Activated CD4-positive, CD25-positive, alpha-beta regulatory T cell treated with anti-CD3 and anti-CD28 coated beads, Interleukin-2, amount 50 U/mL, for 72 hours (primary cell): ENCODE measurements around the gene CCDC85B.

Experiments
- DNase-seq: peaks from one replicate; pipeline ENCODE4 v3.0.0; 2021

Gene CCDC85B

GRCh38 chr11:65912845-65913244 is 22.4 kb downstream of the CCDC85B start:
- no peak for DNase-seq

- DNase-seq: no peak
Observed at GRCh38 chr11:65915101-65915820, 24.8 kb downstream of the CCDC85B start.

GRCh38 chr11:65915821-65916251 is 25.4 kb downstream of the CCDC85B start:
- DNase-seq: no peak

- no peak for DNase-seq
Observed at GRCh38 chr11:65916391-65916790, 25.9 kb downstream of the CCDC85B start.

- DNase-seq: no peak
Observed at GRCh38 chr11:65917077-65917433, 26.6 kb downstream of the CCDC85B start.

GRCh38 chr11:65917434-65918210 is 27.1 kb downstream of the CCDC85B start:
- DNase-seq: no peak

GRCh38 chr11:65918211-65919140 is 28.0 kb downstream of the CCDC85B start, which contains the start of gene C11orf68:
Gene C11orf68, minus strand, starts transcription at chr11:65919062. Its CDS starts 31 bp downstream, at chr11:65919031.
- no peak for DNase-seq

- DNase-seq: peak; percentile 96
Observed at GRCh38 chr11:65919141-65919572, 28.7 kb downstream of the CCDC85B start, which contains the start of gene DRAP1. Gene DRAP1, plus strand, starts transcription at chr11:65919426. Its CDS starts 76 bp downstream, at chr11:65919502.

- no peak for DNase-seq
Observed at GRCh38 chr11:65919573-65920371, 29.3 kb downstream of the CCDC85B start.

- DNase-seq: no peak
Observed at GRCh38 chr11:65920372-65920802, 29.9 kb downstream of the CCDC85B start.

- no peak for DNase-seq
Observed at GRCh38 chr11:65921033-65921555, 30.6 kb downstream of the CCDC85B start.

GRCh38 chr11:65921876-65922275 is 31.4 kb downstream of the CCDC85B start:
- DNase-seq: no peak

- no peak for DNase-seq
Observed at GRCh38 chr11:65922565-65922964, 32.1 kb downstream of the CCDC85B start.

- no peak for DNase-seq
Observed at GRCh38 chr11:65925397-65925796, 34.9 kb downstream of the CCDC85B start.

GRCh38 chr11:65927904-65928397 is 37.5 kb downstream of the CCDC85B start:
- peak; percentile 60 for DNase-seq

- no peak for DNase-seq
Observed at GRCh38 chr11:65928667-65929066, 38.2 kb downstream of the CCDC85B start.

- no peak for DNase-seq
Observed at GRCh38 chr11:65931773-65932557, 41.5 kb downstream of the CCDC85B start.

- DNase-seq: no peak
Observed at GRCh38 chr11:65932558-65932919, 42.1 kb downstream of the CCDC85B start.

GRCh38 chr11:65934014-65934413 is 43.5 kb downstream of the CCDC85B start:
- DNase-seq: no peak

- DNase-seq: no peak
Observed at GRCh38 chr11:65937766-65938165, 47.3 kb downstream of the CCDC85B start.
